Measurements from ENCODE around the gene HACE1. TPM values are rescaled to one million over a fixed set of nuclear protein-coding genes. Genes with fewer than 3 reads are reported as not detected.
"Not testable (repeated sequence)": the region's sequence is repeated elsewhere in the genome, so short reads cannot be mapped to it uniquely, and the experiment has no call there.

Gene HACE1
- total RNA-seq, 1 experiment from 2014 or later = 13.0 TPM

- H3K27ac ChIP-seq (ENCODE audit: low read length) = no peak overlapping the region
- in situ Hi-C loops (cut with HindIII; ENCODE audit: low pct_unique_long_range_greater_than_20kb, low sequenced_read_pairs) = no loop called here
- H3K36me3 ChIP-seq (ENCODE audit: control insufficient read depth, insufficient read depth, low read length) = no peaks in the 10 kb centered on the region
- ChIA-PET POLR2A (no interaction called here), CTCF (no interaction called here)
- intact Hi-C loops (cut with micrococcal nuclease; ENCODE audit: unreplicated experiment) = no loop called here
- no peak for TF ChIP-seq POLR2AphosphoS5 (IDR thresholded peaks at IDR 0.05; ENCODE audit: low read depth, low read length)
- no peak for TF ChIP-seq CTCF (IDR thresholded peaks at IDR 0.05)
- TF ChIP-seq TCF7L2 (IDR thresholded peaks at IDR 0.05; ENCODE audit: low read depth, low read length) = no peak
- TF ChIP-seq REST (IDR thresholded peaks at IDR 0.05; ENCODE audit: insufficient read depth in 1 of 2, low read depth in 2 of 2, low read length in 1 of 2) = no peak
- TF ChIP-seq SIN3A (IDR thresholded peaks at IDR 0.05; ENCODE audit: borderline replicate concordance, insufficient read depth, low read depth, low read length) = no peak
- no peaks in the 10 kb centered on the region for H3K9me3 ChIP-seq (ENCODE audit: control insufficient read depth, insufficient read depth, low read depth, low read length)
- no peak overlapping the region for H3K4me3 ChIP-seq (ENCODE audit: low read depth in 2 of 2, low read length in 2 of 2)
- no peaks in the 10 kb centered on the region for H3K27me3 ChIP-seq (ENCODE audit: control insufficient read depth, insufficient read depth, low read length)
- no TSS peak for BruUV-seq (replicated peaks)
- H3K4me1 ChIP-seq (ENCODE audit: control insufficient read depth, insufficient read depth, low read length) = no peaks in the 10 kb centered on the region
- DNase-seq (ENCODE audit: low read depth, low spot score) = no peak
- no peak for ATAC-seq
Observed at GRCh38 chr6:104750449-104750848, 109.3 kb downstream of the HACE1 start.

GRCh38 chr6:104739124-104739523, 120.6 kb downstream of the HACE1 start:
- intact Hi-C loops (cut with micrococcal nuclease; ENCODE audit: unreplicated experiment); H3K36me3 ChIP-seq (ENCODE audit: control insufficient read depth, insufficient read depth, low read length); BruUV-seq (replicated peaks); H3K27me3 ChIP-seq (ENCODE audit: control insufficient read depth, insufficient read depth, low read length); H3K9me3 ChIP-seq (ENCODE audit: control insufficient read depth, insufficient read depth, low read depth, low read length); H3K4me3 ChIP-seq (ENCODE audit: low read depth in 2 of 2, low read length in 2 of 2); DNase-seq (ENCODE audit: low read depth, low spot score); H3K27ac ChIP-seq (ENCODE audit: low read length); CTCF ChIA-PET; POLR2A ChIA-PET; H3K4me1 ChIP-seq (ENCODE audit: control insufficient read depth, insufficient read depth, low read length); in situ Hi-C loops (cut with HindIII; ENCODE audit: low pct_unique_long_range_greater_than_20kb, low sequenced_read_pairs); ATAC-seq: not testable (repeated sequence)

GRCh38 chr6:104737567-104737966, 122.2 kb downstream of the HACE1 start:
- DNase-seq (ENCODE audit: low read depth, low spot score); CTCF ChIA-PET; POLR2A ChIA-PET; in situ Hi-C loops (cut with HindIII; ENCODE audit: low pct_unique_long_range_greater_than_20kb, low sequenced_read_pairs); intact Hi-C loops (cut with micrococcal nuclease; ENCODE audit: unreplicated experiment); H3K4me1 ChIP-seq (ENCODE audit: control insufficient read depth, insufficient read depth, low read length); H3K4me3 ChIP-seq (ENCODE audit: low read depth in 2 of 2, low read length in 2 of 2); BruUV-seq (replicated peaks); H3K27ac ChIP-seq (ENCODE audit: low read length); H3K27me3 ChIP-seq (ENCODE audit: control insufficient read depth, insufficient read depth, low read length); H3K9me3 ChIP-seq (ENCODE audit: control insufficient read depth, insufficient read depth, low read depth, low read length); ATAC-seq; H3K36me3 ChIP-seq (ENCODE audit: control insufficient read depth, insufficient read depth, low read length): not testable (repeated sequence)
